ENCODE results near the gene MRPL42.
"Not testable (repeated sequence)": the region's sequence is repeated elsewhere in the genome, so short reads cannot be mapped to it uniquely, and the experiment has no call there.

MRPL42 gene

GRCh38 chr12:93550748-93551611, 83.7 kb downstream of the MRPL42 start:
- no peak for DNase-seq

- DNase-seq, result no peak
These were observed 85.1 kb downstream of the MRPL42 start for GRCh38 chr12:93552427-93552826.

GRCh38 chr12:93557879-93558278, 90.6 kb downstream of the MRPL42 start:
- not testable (repeated sequence) for DNase-seq

- DNase-seq, result not testable (repeated sequence)
These were observed 91.4 kb downstream of the MRPL42 start for GRCh38 chr12:93558685-93559084.

GRCh38 chr12:93563807-93564538, 96.7 kb downstream of the MRPL42 start:
- no peak for DNase-seq

GRCh38 chr12:93565760-93566159, 98.4 kb downstream of the MRPL42 start:
- no peak for DNase-seq

Measured in NCI-H2227 treated with DMSO at 0.1 percent for 48 hours (cell line).